Thymus (tissue), 11 donors: ENCODE measurements around the gene SEPTIN10. TPM values are rescaled to one million over a fixed set of nuclear protein-coding genes. Genes with fewer than 3 reads are reported as not detected.

Experiments
- DNase-seq, 9 donors: peaks; one replicate each; pipeline ENCODE4 v3.0.0-alpha.2; 2013; ENCODE audit warnings: low spot score in 9 of 9, low read depth in 6 of 9, missing footprints in 1 of 9
- H3K27ac ChIP-seq, 2 donors: one replicate each; pipeline ENCODE4 v1.5.1; 2013; ENCODE audit warnings: control low read depth in 1 of 2, low read depth in 1 of 2, low read length in 1 of 2, mild to moderate bottlenecking in 1 of 2, moderate library complexity in 1 of 2
- H3K27me3 ChIP-seq, 2 donors: one replicate each; pipeline ENCODE4 v1.5.1; 2013; ENCODE audit warnings: low read length in 1 of 2; ENCODE audit not compliant: control insufficient read depth in 2 of 2, insufficient read depth in 1 of 2
- H3K36me3 ChIP-seq, 2 donors: one replicate each; pipeline ENCODE4 v1.5.1; 2013; ENCODE audit warnings: low read length in 1 of 2, mild to moderate bottlenecking in 1 of 2, moderate library complexity in 1 of 2; ENCODE audit not compliant: control insufficient read depth in 2 of 2, insufficient read depth in 2 of 2
- H3K4me1 ChIP-seq, 2 donors: one replicate each; pipeline ENCODE4 v1.5.1; 2013; ENCODE audit warnings: low read length in 2 of 2; ENCODE audit not compliant: control insufficient read depth in 2 of 2, insufficient read depth in 2 of 2
- H3K4me3 ChIP-seq, 2 donors: one replicate each; pipeline ENCODE4 v1.5.1; 2013; ENCODE audit warnings: low read length in 2 of 2, control low read depth in 1 of 2, mild to moderate bottlenecking in 1 of 2
- H3K9me3 ChIP-seq, 2 donors: one replicate each; pipeline ENCODE4 v1.5.1; 2013; ENCODE audit warnings: low read length in 1 of 2, mild to moderate bottlenecking in 1 of 2; ENCODE audit not compliant: control insufficient read depth in 2 of 2, insufficient read depth in 1 of 2
- WGBS: extraction: QIAGEN DNeasy Blood & Tissue Kit; methylation state at CpG from one replicate; pipeline ENCODE4 v1.1.7; 2013; 5-methylcytosine and 5-hydroxymethylcytosine counted together
- polyA plus RNA-seq: library from polyadenylated mRNA; stranded (reverse); fragments of 200-250 nt; gene quantifications from one replicate; pipeline ENCODE4 v1.2.3, GENCODE V29; 2013
- total RNA-seq: library from RNA; stranded (reverse); fragments of 120-200 nt; gene quantifications from one replicate; pipeline ENCODE4 v1.2.4, GENCODE V29; 2013
- donor health status: healthy.

SEPTIN10 gene
- total and polyA plus RNA-seq, 2 donors: 27.3 to 42.4 TPM

GRCh38 chr2:109500910-109501309 is 112.9 kb downstream of the SEPTIN10 start:
- peaks cover 0 to 31% of the 10 kb centered on the region in 2 donors for H3K4me1 ChIP-seq
- no peaks in the 10 kb centered on the region for H3K27me3 ChIP-seq
- 94% methylated on average over 8 of the region's 8 CpGs for WGBS
- H3K27ac ChIP-seq: no peak overlapping the region
- no peak for DNase-seq
- H3K36me3 ChIP-seq: no peaks in the 10 kb centered on the region
- H3K9me3 ChIP-seq: no peaks in the 10 kb centered on the region
- no peak overlapping the region for H3K4me3 ChIP-seq

GRCh38 chr2:109499566-109499965 is 114.2 kb downstream of the SEPTIN10 start:
- H3K27ac ChIP-seq: peak overlapping the region in 1 of 2 donors; percentile 23
- 46% methylated on average over 5 of the region's 5 CpGs for WGBS
- DNase-seq: no peak

DNA sequence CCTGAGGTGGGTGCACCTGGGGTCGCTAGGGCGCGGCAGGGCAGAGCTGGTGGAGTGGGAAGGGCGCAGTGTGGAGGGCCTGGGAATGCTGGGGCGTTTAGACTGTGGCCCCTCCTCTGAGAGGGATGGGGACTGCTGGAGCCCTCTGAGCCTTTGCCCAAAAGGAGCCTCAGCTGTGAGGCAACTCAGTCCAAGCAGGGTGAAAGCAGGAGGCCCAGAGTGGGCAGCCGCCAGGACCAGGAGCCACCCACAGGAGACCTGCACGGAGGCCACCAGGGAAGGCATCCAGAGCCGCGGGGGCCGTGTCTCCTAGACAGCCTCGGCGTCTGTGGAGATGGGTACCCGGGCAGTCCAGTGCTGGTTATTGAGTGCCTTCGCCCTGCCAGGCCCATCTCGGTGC is 114.9 kb downstream of the SEPTIN10 start:
- DNase-seq: no peak
- Histone ChIP-seq H3K27ac (no peak overlapping the region), H3K4me3 (no peak overlapping the region), H3K4me1 (peaks cover 0 to 31% of the 10 kb centered on the region in 2 donors), H3K27me3 (no peaks in the 10 kb centered on the region), H3K9me3 (no peaks in the 10 kb centered on the region), H3K36me3 (no peaks in the 10 kb centered on the region)
- WGBS: 89% methylated on average over 15 of the region's 15 CpGs

More at GRCh38 chr2:109499566-109499965, 114.2 kb downstream of the SEPTIN10 start:
- peaks cover 0 to 31% of the 10 kb centered on the region in 2 donors for H3K4me1 ChIP-seq
- H3K27me3 ChIP-seq: no peaks in the 10 kb centered on the region
- no peaks in the 10 kb centered on the region for H3K36me3 ChIP-seq
- no peak overlapping the region for H3K4me3 ChIP-seq
- no peaks in the 10 kb centered on the region for H3K9me3 ChIP-seq

DNA sequence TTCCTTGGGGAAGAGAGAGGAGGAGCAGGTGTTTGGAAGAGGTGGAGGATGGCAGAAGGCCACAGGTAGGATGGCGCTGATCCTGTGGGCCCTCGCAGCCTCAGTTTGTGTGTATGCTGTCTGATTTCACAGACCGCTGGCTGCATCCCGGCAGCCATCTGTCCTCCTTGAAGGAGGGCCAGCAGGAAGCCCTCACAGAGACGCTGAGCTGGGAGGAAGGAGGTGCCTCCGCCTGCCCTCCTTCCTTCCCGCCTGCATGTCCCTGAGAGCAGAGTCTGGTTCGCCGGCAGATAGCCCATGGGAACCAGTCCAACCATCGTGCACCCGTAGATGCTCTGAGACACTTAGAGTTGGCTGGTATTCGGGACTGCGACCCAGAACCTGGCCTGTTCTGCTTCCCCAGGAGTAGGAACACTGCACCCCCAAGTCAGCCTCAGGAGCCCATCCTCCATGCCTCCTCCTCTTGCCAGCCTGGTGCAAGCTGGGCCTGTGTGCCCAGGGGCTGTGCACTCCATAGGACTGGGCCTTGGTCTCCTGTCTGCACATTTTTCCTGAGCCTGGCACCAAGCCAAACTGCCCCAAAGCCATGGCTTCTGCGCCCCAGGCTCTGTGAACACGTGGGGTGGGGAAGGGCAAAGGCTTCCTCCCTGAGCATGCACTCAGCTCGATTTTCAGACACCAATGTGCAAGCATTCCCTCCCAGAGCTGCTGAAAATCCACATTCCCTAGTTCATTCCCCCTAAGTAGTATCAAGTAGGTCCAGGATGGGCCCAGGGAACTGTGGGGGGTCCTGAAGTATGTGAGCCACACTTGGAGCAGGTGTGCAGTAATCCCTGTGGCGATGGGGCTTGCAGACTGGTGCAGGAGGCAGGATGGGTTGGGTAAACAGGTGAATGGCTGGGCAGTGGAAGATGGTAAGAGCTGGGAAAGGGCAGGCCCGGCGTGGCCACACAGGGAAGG is 115.6 kb downstream of the SEPTIN10 start:
- H3K4me1 ChIP-seq: peaks cover 0 to 31% of the 10 kb centered on the region in 2 donors
- H3K9me3 ChIP-seq: no peaks in the 10 kb centered on the region
- no peak overlapping the region for H3K27ac ChIP-seq
- DNase-seq: no peak
- H3K4me3 ChIP-seq: no peak overlapping the region
- no peaks in the 10 kb centered on the region for H3K36me3 ChIP-seq
- 87% methylated on average over 19 of the region's 19 CpGs for WGBS
- H3K27me3 ChIP-seq: no peaks in the 10 kb centered on the region

- no peaks in the 10 kb centered on the region for H3K27me3 ChIP-seq
- H3K36me3 ChIP-seq: no peaks in the 10 kb centered on the region
- no peak for DNase-seq
- WGBS: 93% methylated on average over 8 of the region's 8 CpGs
- H3K9me3 ChIP-seq: no peaks in the 10 kb centered on the region
- no peak overlapping the region for H3K27ac ChIP-seq
- no peak overlapping the region for H3K4me3 ChIP-seq
- H3K4me1 ChIP-seq: peaks cover 0 to 31% of the 10 kb centered on the region in 2 donors
These were observed 116.3 kb downstream of the SEPTIN10 start for GRCh38 chr2:109497463-109497862.

- Histone ChIP-seq H3K4me1 (peaks cover 0 to 16% of the 10 kb centered on the region in 2 donors), H3K27ac (no peak overlapping the region), H3K27me3 (no peaks in the 10 kb centered on the region), H3K9me3 (no peaks in the 10 kb centered on the region), H3K4me3 (no peak overlapping the region), H3K36me3 (no peaks in the 10 kb centered on the region)
- DNase-seq: no peak
- 91% methylated on average over 3 of the region's 3 CpGs for WGBS
These were observed 119.4 kb downstream of the SEPTIN10 start for GRCh38 chr2:109494351-109494750.

DNA sequence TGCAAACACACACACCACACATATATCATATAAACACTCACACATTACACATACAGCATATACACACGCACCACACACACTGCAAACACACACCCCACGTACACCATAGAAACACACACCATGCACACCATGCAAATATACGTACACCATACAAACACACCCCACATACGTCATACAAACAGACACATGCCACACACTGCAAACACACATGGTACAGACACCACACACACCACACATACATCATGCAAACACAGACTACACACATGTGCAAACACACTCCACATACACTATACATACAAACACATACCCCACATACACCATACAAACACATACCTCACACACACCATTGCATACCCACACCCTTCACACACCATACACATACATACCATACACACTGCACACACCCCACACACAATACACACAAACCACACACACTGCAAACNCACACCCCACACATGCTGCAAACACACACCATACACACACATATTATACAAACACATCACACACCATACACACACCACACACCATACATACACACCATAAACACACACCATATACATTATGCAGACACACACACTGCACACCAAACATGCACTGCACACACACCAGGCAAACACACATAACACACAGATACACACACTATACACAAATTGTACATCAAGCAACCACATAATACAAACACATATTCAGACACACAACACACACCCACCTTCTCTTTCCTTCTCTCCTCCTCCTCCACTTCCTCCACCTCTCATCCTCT is 120.4 kb downstream of the SEPTIN10 start:
- Histone ChIP-seq H3K9me3 (no peaks in the 10 kb centered on the region), H3K27ac (no peak overlapping the region), H3K4me3 (no peak overlapping the region), H3K4me1 (peaks cover 0 to 10% of the 10 kb centered on the region in 2 donors), H3K27me3 (no peaks in the 10 kb centered on the region), H3K36me3 (no peaks in the 10 kb centered on the region)
- 98% methylated on average over 4 of the region's 4 CpGs for WGBS
- no peak for DNase-seq
